Uterus (tissue), 2 donors: ENCODE data around the gene STAB1.

Experiments used
- CTCF ChIP-seq, 4 experiments: fragments of 200-600 bp in 2 of 4; fragments of 450-650 bp in 2 of 4; sonication (generic) in 2 of 4; IDR thresholded peaks; one replicate each; pipeline ENCODE4 v1.5.1; 2016 to 2019; ENCODE audit warnings: antibody characterized with exemption in 4 of 4, mild to moderate bottlenecking in 2 of 4, moderate library complexity in 1 of 4
- POLR2A ChIP-seq, 2 donors: fragments of 450-650 bp; IDR thresholded peaks; one replicate each; pipeline ENCODE4 v1.6.1; 2016; ENCODE audit warnings: antibody characterized with exemption in 2 of 2, mild to moderate bottlenecking in 1 of 2, moderate library complexity in 1 of 2

DNA sequence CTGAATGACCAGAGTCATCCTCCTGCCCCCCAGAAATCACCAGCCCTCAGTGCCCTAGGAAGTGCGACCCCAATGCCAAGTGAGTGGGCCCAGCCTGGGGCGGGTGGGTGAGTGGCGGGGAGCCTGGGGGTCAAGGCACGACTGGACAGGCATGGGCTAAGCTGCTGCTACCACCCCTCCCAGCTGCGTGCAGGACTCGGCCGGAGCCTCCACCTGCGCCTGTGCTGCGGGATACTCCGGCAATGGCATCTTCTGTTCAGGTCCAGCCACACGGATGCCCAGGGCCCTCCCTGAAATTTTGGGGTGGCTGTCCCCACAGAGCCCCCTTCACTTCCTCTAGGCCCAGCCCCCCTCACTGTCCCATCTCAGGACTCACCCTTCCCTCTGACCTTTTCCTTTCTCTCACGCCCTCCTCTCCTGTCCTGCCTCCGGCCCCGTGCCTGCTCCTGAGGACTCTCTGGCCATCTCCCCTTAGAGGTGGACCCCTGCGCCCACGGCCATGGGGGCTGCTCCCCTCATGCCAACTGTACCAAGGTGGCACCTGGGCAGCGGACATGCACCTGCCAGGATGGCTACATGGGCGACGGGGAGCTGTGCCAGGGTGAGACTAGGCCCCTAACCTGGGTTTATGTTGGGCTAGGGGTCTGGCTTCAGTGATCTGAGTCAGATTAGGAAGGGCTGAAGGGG lies 21.5 kb downstream of the STAB1 start:
- TF ChIP-seq POLR2A (IDR thresholded peaks at IDR 0.05) (no peak), CTCF (IDR thresholded peaks at IDR 0.05) (no peak)
